ENCODE measurements around the gene ITGB1.
"Not testable (repeated sequence)": the region's sequence is repeated elsewhere in the genome, so short reads cannot be mapped to it uniquely, and the experiment has no call there.

Gene ITGB1

GRCh38 chr10:32930036-32930435 lies 28.0 kb downstream of the ITGB1 start:
- POLR2A ChIA-PET (ENCODE audit: low non-redundant PET): no interaction called here
- no peak overlapping the region for H3K27ac ChIP-seq
- no peak for TF ChIP-seq CTCF (conservative IDR thresholded peaks at IDR 0.05; ENCODE audit: low read depth)
- CTCF ChIA-PET: no interaction called here
- DNase-seq (ENCODE audit: low spot score): no peak

DNA sequence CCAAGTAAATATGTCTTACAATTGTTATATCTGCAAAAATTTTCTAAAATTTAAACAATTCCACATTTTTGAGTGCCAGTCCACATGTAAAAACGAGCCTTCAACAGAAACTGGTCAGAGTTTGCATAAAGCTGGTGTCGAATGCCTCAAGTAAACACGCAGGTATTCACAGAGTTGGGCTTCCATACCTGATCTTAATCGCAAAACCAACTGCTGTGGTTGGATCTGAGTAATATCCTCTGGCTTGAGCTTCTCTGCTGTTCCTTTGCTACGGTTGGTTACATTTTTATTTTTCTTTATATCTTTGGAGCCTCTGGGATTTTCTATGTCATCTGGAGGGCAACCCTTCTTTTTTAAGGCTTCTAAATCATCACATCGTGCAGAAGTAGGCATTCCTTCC lies 28.4 kb downstream of the ITGB1 start:
- DNase-seq (ENCODE audit: low spot score): no peak
- CTCF ChIA-PET: no interaction called here
- POLR2A ChIA-PET (ENCODE audit: low non-redundant PET): no interaction called here
- TF ChIP-seq CTCF (conservative IDR thresholded peaks at IDR 0.05; ENCODE audit: low read depth): no peak
- H3K27ac ChIP-seq: no peak overlapping the region

DNA sequence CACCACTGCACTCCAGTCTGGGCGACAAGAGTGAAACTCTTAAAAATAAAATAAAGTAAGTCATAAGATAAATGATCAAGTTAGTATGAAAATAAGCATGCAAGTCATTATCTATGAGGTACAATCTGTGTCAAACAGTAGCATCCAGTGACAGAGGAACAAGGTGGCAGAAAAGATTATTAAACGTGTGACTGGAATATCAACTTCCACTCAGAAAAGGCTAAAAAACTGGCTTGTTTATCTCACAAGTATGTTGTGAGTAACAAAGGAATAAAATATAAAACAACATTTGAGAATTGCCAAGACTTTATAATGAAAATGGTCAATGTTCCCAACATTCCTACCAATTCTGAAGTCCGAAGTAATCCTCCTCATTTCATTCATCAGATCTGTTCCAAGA lies 30.3 kb downstream of the ITGB1 start:
- ChIA-PET POLR2A (ENCODE audit: low non-redundant PET) (no interaction called here), CTCF (no interaction called here)
- no peak for DNase-seq (ENCODE audit: low spot score)
- TF ChIP-seq CTCF (conservative IDR thresholded peaks at IDR 0.05; ENCODE audit: low read depth): no peak
- H3K27ac ChIP-seq: no peak overlapping the region

GRCh38 chr10:32923849-32924248 lies 34.2 kb downstream of the ITGB1 start:
- POLR2A ChIA-PET (ENCODE audit: low non-redundant PET): no interaction called here
- no peak overlapping the region for H3K27ac ChIP-seq
- DNase-seq (ENCODE audit: low spot score): no peak
- no peak for TF ChIP-seq CTCF (conservative IDR thresholded peaks at IDR 0.05; ENCODE audit: low read depth)
- CTCF ChIA-PET: no interaction called here

DNA sequence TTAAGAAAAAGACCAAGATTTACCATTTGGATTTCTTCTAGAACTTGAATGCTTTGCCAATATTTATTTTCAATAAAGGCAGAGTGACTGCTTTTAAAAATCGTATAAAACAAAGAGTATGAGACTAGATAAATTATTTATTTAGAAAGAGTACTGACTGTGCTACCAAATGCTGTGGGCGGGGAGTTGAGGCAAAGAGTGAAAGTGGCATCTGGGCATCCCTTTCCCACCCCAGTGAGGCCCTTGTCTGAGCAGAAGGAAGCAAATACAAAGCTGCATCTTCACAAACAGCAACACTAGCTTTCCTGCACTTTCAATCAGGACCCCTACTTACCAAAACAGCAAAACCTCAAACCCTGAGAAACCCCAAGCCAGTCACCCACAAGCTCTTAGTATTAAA lies 34.9 kb downstream of the ITGB1 start:
- POLR2A ChIA-PET (ENCODE audit: low non-redundant PET): no interaction called here
- no peak for TF ChIP-seq CTCF (conservative IDR thresholded peaks at IDR 0.05; ENCODE audit: low read depth)
- CTCF ChIA-PET: no interaction called here
- no peak for DNase-seq (ENCODE audit: low spot score)
- no peak overlapping the region for H3K27ac ChIP-seq

DNA sequence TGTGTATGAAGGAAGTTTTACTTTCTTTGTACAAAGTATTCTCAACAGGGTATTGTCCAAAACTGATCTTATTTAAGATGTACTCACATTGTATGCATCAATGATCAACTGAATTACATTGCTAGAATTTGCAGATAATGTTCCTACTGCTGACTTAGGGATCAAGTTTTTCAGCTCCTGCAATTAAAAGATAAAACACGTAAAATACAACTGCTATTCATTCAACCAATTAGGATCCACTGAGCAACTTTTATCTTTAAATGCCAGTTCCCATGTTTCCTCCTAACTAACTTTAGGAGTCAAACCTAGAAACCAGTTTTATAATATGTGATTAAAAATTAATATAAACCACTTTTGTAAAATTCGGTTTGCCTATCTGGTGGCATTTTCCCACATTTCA lies 35.9 kb downstream of the ITGB1 start:
- ChIA-PET POLR2A (ENCODE audit: low non-redundant PET) (no interaction called here), CTCF (interaction anchor here (1.8 kb wide), 1 partner anchor 87 kb away, joined by 5 read pairs; no protein-coding TSS in a partner anchor)
- DNase-seq (ENCODE audit: low spot score): no peak
- TF ChIP-seq CTCF (conservative IDR thresholded peaks at IDR 0.05; ENCODE audit: low read depth): no peak
- no peak overlapping the region for H3K27ac ChIP-seq

DNA sequence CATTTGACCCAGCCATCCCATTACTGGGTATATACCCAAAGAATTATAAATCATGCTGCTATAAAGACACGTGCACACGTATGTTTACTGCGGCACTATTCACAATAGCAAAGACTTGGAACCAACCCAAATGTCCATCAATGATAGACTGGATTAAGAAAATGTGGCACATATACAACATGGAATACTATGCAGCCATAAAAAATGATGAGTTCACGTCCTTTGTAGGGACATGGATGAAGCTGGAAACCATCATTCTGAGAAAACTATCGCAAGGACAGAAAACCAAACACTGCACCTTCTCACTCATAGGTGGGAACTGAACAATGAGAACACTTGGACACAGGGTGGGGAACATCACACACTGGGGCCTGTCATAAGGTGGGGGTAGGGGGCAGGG lies 40.2 kb downstream of the ITGB1 start:
- CTCF ChIA-PET; DNase-seq (ENCODE audit: low spot score); POLR2A ChIA-PET (ENCODE audit: low non-redundant PET); H3K27ac ChIP-seq: not testable (repeated sequence)

All from RWPE1 (cell line).